HepG2 (cell line): ENCODE measurements around the gene ABCG5. TPM values are rescaled to one million over a fixed set of nuclear protein-coding genes. Genes with fewer than 3 reads are reported as not detected.

Source experiments
- BRCA1 ChIP-seq: sonication (generic); formaldehyde crosslinking; IDR thresholded peaks from 2 replicates; pipeline ENCODE4 v1.4.0; 2020; ENCODE audit warnings: missing genetic modification reagents
- CENPX ChIP-seq: sonication (generic); formaldehyde crosslinking; IDR thresholded peaks from 2 replicates; pipeline ENCODE4 v1.9.0; 2021; ENCODE audit warnings: mild to moderate bottlenecking, missing genetic modification reagents, moderate library complexity
- CREB1 ChIP-seq, 2 experiments: fragments of 450-650 bp in 1 of 2; IDR thresholded peaks; 2 replicates each; pipeline ENCODE4 v1.6.1; 2016 to 2017; ENCODE audit warnings: control low read depth in 1 of 2, mild to moderate bottlenecking in 1 of 2, missing compliant biosample characterization in 1 of 2, missing genetic modification characterization in 1 of 2
- FOXA3 ChIP-seq: IDR thresholded peaks from 2 replicates; pipeline ENCODE4 v1.6.1; 2016; ENCODE audit warnings: missing genetic modification reagents, missing compliant biosample characterization
- HNRNPH1 ChIP-seq: fragments of 200-400 bp; formaldehyde crosslinking; optimal IDR thresholded peaks from 2 replicates; pipeline ENCODE3; 2017; ENCODE audit warnings: mild to moderate bottlenecking, low read depth, low read length
- ISL2 ChIP-seq: sonication (generic); formaldehyde crosslinking; IDR thresholded peaks from 2 replicates; pipeline ENCODE4 v1.5.0; 2020; ENCODE audit warnings: missing genetic modification reagents
- KLF6 ChIP-seq: IDR thresholded peaks from 2 replicates; pipeline ENCODE4 v1.8.0; 2016; ENCODE audit warnings: missing biosample characterization, missing genetic modification reagents
- KMT2A ChIP-seq: sonication (generic); formaldehyde crosslinking; IDR thresholded peaks from 2 replicates; pipeline ENCODE4 v1.4.0; 2020; ENCODE audit warnings: missing genetic modification reagents
- MIER3 ChIP-seq: IDR thresholded peaks from 2 replicates; pipeline ENCODE4 v1.6.1; 2016; ENCODE audit warnings: missing compliant biosample characterization, borderline replicate concordance
- PITX1 ChIP-seq: sonication (generic); formaldehyde crosslinking; IDR thresholded peaks from 2 replicates; pipeline ENCODE4 v1.5.1; 2020; ENCODE audit warnings: mild to moderate bottlenecking, missing genetic modification reagents
- PPARG ChIP-seq: conservative IDR thresholded peaks from 2 replicates; pipeline ENCODE4 v1.6.1; 2016; ENCODE audit warnings: missing biosample characterization, missing genetic modification reagents
- ZBTB7B ChIP-seq: sonication (generic); formaldehyde crosslinking; IDR thresholded peaks from 2 replicates; pipeline ENCODE4 v1.4.0; 2020; ENCODE audit warnings: missing genetic modification reagents
- ZNF333 ChIP-seq: sonication (generic); formaldehyde crosslinking; IDR thresholded peaks from 2 replicates; pipeline ENCODE4 v1.4.0; 2020; ENCODE audit warnings: mild to moderate bottlenecking, missing genetic modification reagents, borderline replicate concordance
- ZNF543 ChIP-seq: sonication (generic); formaldehyde crosslinking; IDR thresholded peaks from 2 replicates; pipeline ENCODE4 v1.4.0; 2020; ENCODE audit warnings: mild to moderate bottlenecking, missing genetic modification reagents
- ZNF644 ChIP-seq: IDR thresholded peaks from 2 replicates; pipeline ENCODE4 v1.6.1; 2016; ENCODE audit warnings: low read depth
- ZNF747 ChIP-seq: sonication (generic); formaldehyde crosslinking; IDR thresholded peaks from 2 replicates; pipeline ENCODE4 v1.8.1; 2023; ENCODE audit warnings: missing genetic modification reagents, mild to moderate bottlenecking, borderline replicate concordance
- ZNF775 ChIP-seq: sonication (generic); formaldehyde crosslinking; IDR thresholded peaks from 2 replicates; pipeline ENCODE4 v1.4.0; 2020; ENCODE audit warnings: missing genetic modification reagents, mild to moderate bottlenecking, moderate library complexity, borderline replicate concordance
- polyA plus RNA-seq, 8 experiments: library from polyadenylated mRNA; depleted of rRNA in 3 of 8; stranded (reverse) in 7 of 8; unstranded in 1 of 8; fragments of >200 nt; fragmentation: Illumina TruSeq in 4 of 8; extraction: Trizol in 4 of 8; gene quantifications; 2 replicates each; pipeline versions ENCODE4 v1.2.1 to v1.2.3, GENCODE V29; 2011 to 2016; ENCODE audit warnings: low read depth in 4 of 8, missing spikeins in 1 of 8, mixed read lengths in 1 of 8; ENCODE audit not compliant: insufficient read depth in 1 of 8
- total RNA-seq, 5 experiments: library from RNA; depleted of rRNA; stranded (reverse); fragments of >200 nt; fragmentation: Illumina TruSeq; extraction: Trizol; gene quantifications; 2 replicates each; pipeline ENCODE4 v1.2.3, GENCODE V29; 2016; ENCODE audit warnings: low read depth in 1 of 5
- TF ChIP-seq, protein P1 (sequence below): sonication (generic); formaldehyde crosslinking; IDR thresholded peaks from 2 replicates; pipeline ENCODE4 v1.5.0; 2020; ENCODE audit warnings: missing genetic modification reagents, mild to moderate bottlenecking, borderline replicate concordance
- TF ChIP-seq, protein P2 (sequence below): sonication (generic); formaldehyde crosslinking; IDR thresholded peaks from 2 replicates; pipeline ENCODE4 v1.5.1; 2020; ENCODE audit warnings: mild to moderate bottlenecking, missing genetic modification reagents, moderate library complexity
- TF ChIP-seq, protein P3 (sequence below): sonication (generic); formaldehyde crosslinking; IDR thresholded peaks from 2 replicates; pipeline ENCODE4 v1.8.1; 2023; ENCODE audit warnings: mild to moderate bottlenecking, missing genetic modification reagents
- TF ChIP-seq, protein P4 (sequence below): sonication (generic); formaldehyde crosslinking; IDR thresholded peaks from 2 replicates; pipeline ENCODE4 v1.4.0; 2020; ENCODE audit warnings: missing genetic modification reagents

ABCG5 gene
- total and polyA plus RNA-seq, 2 of the 13 experiments (the other 11 are each of a cell fraction or from before 2014, with no cell fraction given): 15.1 to 39.0 TPM

DNA sequence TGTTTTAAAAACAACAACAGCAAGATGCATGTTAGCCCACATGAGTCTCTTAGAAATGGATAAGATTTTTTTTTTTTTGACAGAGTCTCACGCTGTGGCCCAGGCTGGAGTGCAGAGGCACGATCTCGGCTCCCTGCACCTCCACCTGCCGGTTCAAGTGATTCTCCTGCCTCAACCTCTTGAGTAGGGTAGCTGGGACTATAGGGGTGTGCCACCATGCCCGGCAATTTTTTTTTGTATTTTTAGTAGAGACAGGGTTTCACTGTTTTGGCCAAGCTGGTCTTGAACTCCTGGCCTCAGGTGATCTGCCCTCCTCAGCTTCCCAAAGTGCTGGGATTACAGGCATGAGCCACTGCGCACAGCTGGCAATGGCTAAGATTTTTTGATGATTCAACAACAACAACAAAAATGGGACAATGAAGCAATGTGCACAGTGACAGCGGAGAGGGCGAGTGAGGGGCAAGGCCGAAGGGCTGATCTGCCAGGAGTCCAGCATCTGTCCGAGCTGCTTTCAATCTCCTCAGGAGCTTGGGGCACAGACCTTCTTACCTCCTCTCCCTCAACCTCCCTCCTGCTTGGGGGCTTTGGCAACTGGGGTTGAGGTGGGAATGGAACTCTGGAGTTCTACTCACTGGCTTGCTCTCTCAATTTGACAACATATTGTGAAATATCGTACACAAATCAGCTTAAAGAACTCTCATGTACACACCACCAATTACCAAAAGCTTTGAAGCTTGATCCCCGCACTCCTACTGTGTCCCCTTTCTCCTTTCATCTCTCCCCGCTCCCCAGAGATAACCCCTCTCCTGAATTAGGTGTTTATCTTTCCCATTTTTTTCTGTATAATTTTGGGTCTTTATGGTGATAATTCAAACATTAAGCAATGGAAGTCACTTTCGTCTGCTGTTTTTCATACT is 3.6 kb upstream of the ABCG5 start (continued):
- TF ChIP-seq, protein P1, sequence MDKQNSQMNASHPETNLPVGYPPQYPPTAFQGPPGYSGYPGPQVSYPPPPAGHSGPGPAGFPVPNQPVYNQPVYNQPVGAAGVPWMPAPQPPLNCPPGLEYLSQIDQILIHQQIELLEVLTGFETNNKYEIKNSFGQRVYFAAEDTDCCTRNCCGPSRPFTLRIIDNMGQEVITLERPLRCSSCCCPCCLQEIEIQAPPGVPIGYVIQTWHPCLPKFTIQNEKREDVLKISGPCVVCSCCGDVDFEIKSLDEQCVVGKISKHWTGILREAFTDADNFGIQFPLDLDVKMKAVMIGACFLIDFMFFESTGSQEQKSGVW: no peak
- TF ChIP-seq, protein P2, sequence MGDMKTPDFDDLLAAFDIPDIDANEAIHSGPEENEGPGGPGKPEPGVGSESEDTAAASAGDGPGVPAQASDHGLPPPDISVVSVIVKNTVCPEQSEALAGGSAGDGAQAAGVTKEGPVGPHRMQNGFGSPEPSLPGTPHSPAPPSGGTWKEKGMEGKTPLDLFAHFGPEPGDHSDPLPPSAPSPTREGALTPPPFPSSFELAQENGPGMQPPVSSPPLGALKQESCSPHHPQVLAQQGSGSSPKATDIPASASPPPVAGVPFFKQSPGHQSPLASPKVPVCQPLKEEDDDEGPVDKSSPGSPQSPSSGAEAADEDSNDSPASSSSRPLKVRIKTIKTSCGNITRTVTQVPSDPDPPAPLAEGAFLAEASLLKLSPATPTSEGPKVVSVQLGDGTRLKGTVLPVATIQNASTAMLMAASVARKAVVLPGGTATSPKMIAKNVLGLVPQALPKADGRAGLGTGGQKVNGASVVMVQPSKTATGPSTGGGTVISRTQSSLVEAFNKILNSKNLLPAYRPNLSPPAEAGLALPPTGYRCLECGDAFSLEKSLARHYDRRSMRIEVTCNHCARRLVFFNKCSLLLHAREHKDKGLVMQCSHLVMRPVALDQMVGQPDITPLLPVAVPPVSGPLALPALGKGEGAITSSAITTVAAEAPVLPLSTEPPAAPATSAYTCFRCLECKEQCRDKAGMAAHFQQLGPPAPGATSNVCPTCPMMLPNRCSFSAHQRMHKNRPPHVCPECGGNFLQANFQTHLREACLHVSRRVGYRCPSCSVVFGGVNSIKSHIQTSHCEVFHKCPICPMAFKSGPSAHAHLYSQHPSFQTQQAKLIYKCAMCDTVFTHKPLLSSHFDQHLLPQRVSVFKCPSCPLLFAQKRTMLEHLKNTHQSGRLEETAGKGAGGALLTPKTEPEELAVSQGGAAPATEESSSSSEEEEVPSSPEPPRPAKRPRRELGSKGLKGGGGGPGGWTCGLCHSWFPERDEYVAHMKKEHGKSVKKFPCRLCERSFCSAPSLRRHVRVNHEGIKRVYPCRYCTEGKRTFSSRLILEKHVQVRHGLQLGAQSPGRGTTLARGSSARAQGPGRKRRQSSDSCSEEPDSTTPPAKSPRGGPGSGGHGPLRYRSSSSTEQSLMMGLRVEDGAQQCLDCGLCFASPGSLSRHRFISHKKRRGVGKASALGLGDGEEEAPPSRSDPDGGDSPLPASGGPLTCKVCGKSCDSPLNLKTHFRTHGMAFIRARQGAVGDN (CRISPR knock-in tag): peak; percentile 47
- TF ChIP-seq, protein P3, sequence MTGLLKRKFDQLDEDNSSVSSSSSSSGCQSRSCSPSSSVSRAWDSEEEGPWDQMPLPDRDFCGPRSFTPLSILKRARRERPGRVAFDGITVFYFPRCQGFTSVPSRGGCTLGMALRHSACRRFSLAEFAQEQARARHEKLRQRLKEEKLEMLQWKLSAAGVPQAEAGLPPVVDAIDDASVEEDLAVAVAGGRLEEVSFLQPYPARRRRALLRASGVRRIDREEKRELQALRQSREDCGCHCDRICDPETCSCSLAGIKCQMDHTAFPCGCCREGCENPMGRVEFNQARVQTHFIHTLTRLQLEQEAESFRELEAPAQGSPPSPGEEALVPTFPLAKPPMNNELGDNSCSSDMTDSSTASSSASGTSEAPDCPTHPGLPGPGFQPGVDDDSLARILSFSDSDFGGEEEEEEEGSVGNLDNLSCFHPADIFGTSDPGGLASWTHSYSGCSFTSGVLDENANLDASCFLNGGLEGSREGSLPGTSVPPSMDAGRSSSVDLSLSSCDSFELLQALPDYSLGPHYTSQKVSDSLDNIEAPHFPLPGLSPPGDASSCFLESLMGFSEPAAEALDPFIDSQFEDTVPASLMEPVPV (CRISPR knock-in tag): no peak
- TF ChIP-seq CREB1 (IDR thresholded peaks at IDR 0.05): no peak
- peak; percentile 61; the same call in 1 of the 2 replicates for TF ChIP-seq CREB1 (CRISPR knock-in tag; IDR thresholded peaks at IDR 0.05)
- TF ChIP-seq ZNF333 (CRISPR knock-in tag): no peak
- TF ChIP-seq HNRNPH1: no peak
- TF ChIP-seq ZNF775 (CRISPR knock-in tag): peak; percentile 78; the same call in 1 of the 2 replicates
- TF ChIP-seq ZNF747 (CRISPR knock-in tag): 0 out of 2 replicates have a peak, but pooled peaks have one; percentile 10
- peak; percentile 60; the same call in 1 of the 2 replicates for TF ChIP-seq PPARG
- peak; percentile 46; the same call in 1 of the 2 replicates for TF ChIP-seq ZNF644
- TF ChIP-seq BRCA1 (CRISPR knock-in tag): no peak
- TF ChIP-seq ZBTB7B (CRISPR knock-in tag): peak; percentile 12; the same call in 1 of the 2 replicates
- no peak for TF ChIP-seq KMT2A (CRISPR knock-in tag)
- no peak for TF ChIP-seq KLF6 (CRISPR knock-in tag)
- TF ChIP-seq FOXA3 (CRISPR knock-in tag): peak; percentile 56; the same call in 1 of the 2 replicates
- TF ChIP-seq, protein P4, sequence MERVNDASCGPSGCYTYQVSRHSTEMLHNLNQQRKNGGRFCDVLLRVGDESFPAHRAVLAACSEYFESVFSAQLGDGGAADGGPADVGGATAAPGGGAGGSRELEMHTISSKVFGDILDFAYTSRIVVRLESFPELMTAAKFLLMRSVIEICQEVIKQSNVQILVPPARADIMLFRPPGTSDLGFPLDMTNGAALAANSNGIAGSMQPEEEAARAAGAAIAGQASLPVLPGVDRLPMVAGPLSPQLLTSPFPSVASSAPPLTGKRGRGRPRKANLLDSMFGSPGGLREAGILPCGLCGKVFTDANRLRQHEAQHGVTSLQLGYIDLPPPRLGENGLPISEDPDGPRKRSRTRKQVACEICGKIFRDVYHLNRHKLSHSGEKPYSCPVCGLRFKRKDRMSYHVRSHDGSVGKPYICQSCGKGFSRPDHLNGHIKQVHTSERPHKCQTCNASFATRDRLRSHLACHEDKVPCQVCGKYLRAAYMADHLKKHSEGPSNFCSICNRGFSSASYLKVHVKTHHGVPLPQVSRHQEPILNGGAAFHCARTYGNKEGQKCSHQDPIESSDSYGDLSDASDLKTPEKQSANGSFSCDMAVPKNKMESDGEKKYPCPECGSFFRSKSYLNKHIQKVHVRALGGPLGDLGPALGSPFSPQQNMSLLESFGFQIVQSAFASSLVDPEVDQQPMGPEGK: peak; percentile 65
- TF ChIP-seq PITX1: peak; percentile 99
- TF ChIP-seq ZNF543 (CRISPR knock-in tag): no peak
- TF ChIP-seq MIER3 (CRISPR knock-in tag): peak; percentile 26; the same call in 1 of the 2 replicates
- no peak for TF ChIP-seq CENPX (CRISPR knock-in tag)
- TF ChIP-seq ISL2 (CRISPR knock-in tag): peak; percentile 84
